ENCODE data around the gene SV2B. TPM values are rescaled to one million over a fixed set of nuclear protein-coding genes. Genes with fewer than 3 reads are reported as not detected.

Gene SV2B
- total and polyA plus RNA-seq, 9 of the 15 experiments (the other 6 are each of a cell fraction or from before 2014, with no cell fraction given): 0.01 to 0.25 (median 0.11) TPM

- Histone ChIP-seq H3K27ac (ENCODE audit: extremely low read depth, low read depth, low read length) (no peak overlapping the region), H3K79me2 (ENCODE audit: control insufficient read depth, insufficient read depth, low read length) (no peaks in the 10 kb centered on the region), H4K20me1 (replicated peaks; ENCODE audit: control insufficient read depth, insufficient read depth, low read length) (no peaks in the 10 kb centered on the region; the same call in 1 of the 2 replicates), H3K4me2 (ENCODE audit: insufficient read depth, low read length) (no peak overlapping the region), H3K4me1 (replicated peaks in 1 of 2; ENCODE audit: control insufficient read depth in 2 of 2, insufficient read depth in 2 of 2, low read length in 2 of 2) (no peaks in the 10 kb centered on the region), H2AFZ (ENCODE audit: low read depth, low read length) (no peak overlapping the region), H3K27me3 (ENCODE audit: control insufficient read depth in 2 of 2, insufficient read depth in 2 of 2, low read length in 2 of 2) (peaks cover 0 to 21% of the 10 kb centered on the region in 2 experiments; a peak in 2 of 5 replicates), H3K9me1 (ENCODE audit: control insufficient read depth, insufficient read depth, low read length) (no peaks in the 10 kb centered on the region), H3K9me3 (replicated peaks; ENCODE audit: control insufficient read depth, insufficient read depth, low read depth, low read length) (no peaks in the 10 kb centered on the region), H3K4me3 (no peak overlapping the region), H3K36me3 (ENCODE audit: control insufficient read depth, insufficient read depth, low read length) (no peaks in the 10 kb centered on the region), H3K9ac (ENCODE audit: insufficient read depth in 1 of 2, low read depth in 2 of 2, low read length in 2 of 2) (no peak overlapping the region)
- BruUV-seq (replicated peaks): no TSS peak
- WGBS (ENCODE audit: insufficient coverage, low coverage, missing lambda C conversion rate): 0% methylated on average over 5 of the region's 5 CpGs
- ATAC-seq (no peak), DNase-seq (ENCODE audit: extremely low read depth in 1 of 4, low spot score in 3 of 4) (no peak), FAIRE-seq (no peak)
- in situ Hi-C loops (cut with MboI) (no loop called here), intact Hi-C loops (cut with micrococcal nuclease) (no loop called here)
- ChIA-PET POLR2A (no interaction called here), CTCF (ENCODE audit: low intra/inter-chr PET ratio) (interaction anchor here (1.1 kb wide), 1 partner anchor 12 kb away, joined by 4 read pairs; no protein-coding TSS in a partner anchor)
- TF ChIP-seq CSDE1 (IDR thresholded peaks at IDR 0.05) (no peak), JUND (IDR thresholded peaks at IDR 0.05; ENCODE audit: borderline replicate concordance, low read depth, low read length) (no peak), JUND (tag; IDR thresholded peaks at IDR 0.05; ENCODE audit: borderline replicate concordance, low read depth, low read length) (no peak), SMARCE1 (IDR thresholded peaks at IDR 0.05) (no peak), POLR3A (IDR thresholded peaks at IDR 0.05; ENCODE audit: borderline replicate concordance, extremely low read depth, insufficient read depth, insufficient read length) (no peak), ZFP30 (CRISPR knock-in tag; IDR thresholded peaks at IDR 0.05; ENCODE audit: borderline replicate concordance) (no peak), KLF13 (tag; IDR thresholded peaks at IDR 0.05; ENCODE audit: borderline replicate concordance, low read depth) (no peak), NCOA6 (IDR thresholded peaks at IDR 0.05) (no peak), NFE2L1 (tag; IDR thresholded peaks at IDR 0.05; ENCODE audit: borderline replicate concordance, low read depth) (no peak), ID3 (CRISPR knock-in tag; IDR thresholded peaks at IDR 0.05) (no peak), ID3 (tag; IDR thresholded peaks at IDR 0.05) (no peak)
Measured at GRCh38 chr15:91200101-91200754, 100.2 kb downstream of the SV2B start.

All from K562 (cell line).